Epithelial cell of proximal tubule (primary cell): ENCODE measurements around the gene PLOD2. TPM values are rescaled to one million over a fixed set of nuclear protein-coding genes. Genes with fewer than 3 reads are reported as not detected.

Source experiments
- DNase-seq: peaks from one replicate; pipeline ENCODE4 v3.0.0-alpha.2; 2011; ENCODE audit warnings: low read depth
- H3K4me3 ChIP-seq: 2 replicates; pipeline ENCODE4 v1.5.1; 2011; ENCODE audit warnings: low read depth, mild to moderate bottlenecking, low read length
- total RNA-seq: library from RNA; depleted of rRNA; stranded (reverse); fragments of >200 nt; gene quantifications from 2 replicates; pipeline ENCODE4 v1.2.3, GENCODE V29; 2015
- TF ChIP-seq, protein P1 (sequence below): conservative IDR thresholded peaks from 2 replicates; pipeline ENCODE4 v1.5.1; 2012; ENCODE audit warnings: low read depth, mild to moderate bottlenecking, low read length

The PLOD2 gene
- total RNA-seq = 31.0 and 82.6 TPM in 2 replicates

DNA sequence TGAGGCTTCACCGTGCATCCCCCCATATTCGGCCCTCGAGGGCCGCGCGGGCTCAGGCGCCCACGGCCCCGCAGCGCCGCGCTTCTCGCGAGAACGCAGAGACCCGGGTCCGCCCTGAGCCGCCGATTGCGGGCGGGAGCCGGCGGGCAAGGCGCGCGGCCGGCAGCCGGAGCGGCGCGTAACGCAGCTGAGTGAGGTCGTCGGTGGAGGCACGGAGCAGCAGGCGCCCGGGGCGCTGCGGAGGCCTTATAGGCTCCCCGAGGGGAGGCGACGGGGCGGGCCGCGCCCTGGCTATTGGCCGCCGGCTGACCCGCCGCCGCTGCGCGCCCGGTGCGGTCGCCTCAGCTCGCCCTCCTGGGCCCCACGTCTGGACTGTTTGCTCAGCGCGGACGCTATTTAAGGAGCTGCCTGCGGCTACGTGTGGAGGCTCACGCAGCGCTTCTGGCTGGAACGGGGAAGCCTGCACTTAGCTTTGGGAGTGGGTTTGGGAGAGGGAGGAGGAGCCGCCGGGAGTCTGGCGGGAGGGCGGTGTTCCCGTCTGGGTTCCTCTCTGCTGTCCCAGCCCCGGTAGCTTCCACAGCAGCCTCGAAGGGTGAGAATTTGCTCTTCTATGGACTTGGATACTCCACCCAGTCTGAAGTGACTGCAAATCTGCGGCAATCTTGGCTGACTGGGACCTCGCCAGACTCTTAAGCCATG lies at the start of gene PLOD2:
TSS of gene PLOD2 (minus strand) at position 221 of the 699 bp plus-strand sequence. CDS start at position 26, 195 bp downstream.
- DNase-seq = no peak
- peak within 1 kb of the TSS; percentile 68 for H3K4me3 ChIP-seq
- TF ChIP-seq, protein P1, sequence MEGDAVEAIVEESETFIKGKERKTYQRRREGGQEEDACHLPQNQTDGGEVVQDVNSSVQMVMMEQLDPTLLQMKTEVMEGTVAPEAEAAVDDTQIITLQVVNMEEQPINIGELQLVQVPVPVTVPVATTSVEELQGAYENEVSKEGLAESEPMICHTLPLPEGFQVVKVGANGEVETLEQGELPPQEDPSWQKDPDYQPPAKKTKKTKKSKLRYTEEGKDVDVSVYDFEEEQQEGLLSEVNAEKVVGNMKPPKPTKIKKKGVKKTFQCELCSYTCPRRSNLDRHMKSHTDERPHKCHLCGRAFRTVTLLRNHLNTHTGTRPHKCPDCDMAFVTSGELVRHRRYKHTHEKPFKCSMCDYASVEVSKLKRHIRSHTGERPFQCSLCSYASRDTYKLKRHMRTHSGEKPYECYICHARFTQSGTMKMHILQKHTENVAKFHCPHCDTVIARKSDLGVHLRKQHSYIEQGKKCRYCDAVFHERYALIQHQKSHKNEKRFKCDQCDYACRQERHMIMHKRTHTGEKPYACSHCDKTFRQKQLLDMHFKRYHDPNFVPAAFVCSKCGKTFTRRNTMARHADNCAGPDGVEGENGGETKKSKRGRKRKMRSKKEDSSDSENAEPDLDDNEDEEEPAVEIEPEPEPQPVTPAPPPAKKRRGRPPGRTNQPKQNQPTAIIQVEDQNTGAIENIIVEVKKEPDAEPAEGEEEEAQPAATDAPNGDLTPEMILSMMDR = no peak

DNA sequence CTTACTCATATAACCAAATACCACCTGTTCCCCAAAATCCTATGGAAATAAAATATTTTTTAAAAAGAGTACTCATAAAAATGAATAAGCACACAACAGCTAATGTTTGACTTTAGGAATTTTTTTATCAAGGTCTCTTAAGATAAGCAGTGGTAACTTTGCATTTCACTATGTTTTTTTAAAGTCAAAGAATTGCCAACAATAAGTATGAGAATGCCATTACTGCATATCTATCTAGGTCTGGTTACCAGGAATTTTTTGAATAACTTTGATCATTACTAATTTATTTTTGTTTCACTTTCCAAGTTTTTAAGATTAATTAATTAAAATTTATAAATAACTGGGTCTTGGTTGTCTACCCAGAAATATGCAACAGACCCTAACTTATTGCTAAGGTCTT lies 48.4 kb upstream of the PLOD2 start:
- H3K4me3 ChIP-seq = no peak overlapping the region
- TF ChIP-seq, protein P1 = no peak
- DNase-seq = no peak

DNA sequence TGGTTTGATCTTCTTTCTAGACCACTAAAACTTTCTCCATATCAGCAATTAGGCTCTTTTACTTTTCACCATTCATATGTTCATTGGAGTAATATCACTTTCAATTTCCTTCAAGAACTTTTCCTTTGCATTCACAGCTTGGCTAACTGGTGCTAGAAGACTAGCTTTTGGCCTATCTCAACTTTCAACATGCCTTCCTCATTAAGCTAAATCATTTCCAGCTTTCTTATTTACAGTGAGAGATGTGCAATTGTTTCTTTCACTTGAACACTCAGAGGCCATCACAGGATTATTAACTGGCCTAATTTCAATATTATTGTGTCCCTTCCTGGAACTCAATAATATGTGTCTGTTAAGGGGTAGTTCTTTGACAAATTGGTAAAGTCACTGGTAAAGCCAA lies 42.8 kb upstream of the PLOD2 start:
- DNase-seq = no peak
- TF ChIP-seq, protein P1 = no peak
- H3K4me3 ChIP-seq = no peak overlapping the region

DNA sequence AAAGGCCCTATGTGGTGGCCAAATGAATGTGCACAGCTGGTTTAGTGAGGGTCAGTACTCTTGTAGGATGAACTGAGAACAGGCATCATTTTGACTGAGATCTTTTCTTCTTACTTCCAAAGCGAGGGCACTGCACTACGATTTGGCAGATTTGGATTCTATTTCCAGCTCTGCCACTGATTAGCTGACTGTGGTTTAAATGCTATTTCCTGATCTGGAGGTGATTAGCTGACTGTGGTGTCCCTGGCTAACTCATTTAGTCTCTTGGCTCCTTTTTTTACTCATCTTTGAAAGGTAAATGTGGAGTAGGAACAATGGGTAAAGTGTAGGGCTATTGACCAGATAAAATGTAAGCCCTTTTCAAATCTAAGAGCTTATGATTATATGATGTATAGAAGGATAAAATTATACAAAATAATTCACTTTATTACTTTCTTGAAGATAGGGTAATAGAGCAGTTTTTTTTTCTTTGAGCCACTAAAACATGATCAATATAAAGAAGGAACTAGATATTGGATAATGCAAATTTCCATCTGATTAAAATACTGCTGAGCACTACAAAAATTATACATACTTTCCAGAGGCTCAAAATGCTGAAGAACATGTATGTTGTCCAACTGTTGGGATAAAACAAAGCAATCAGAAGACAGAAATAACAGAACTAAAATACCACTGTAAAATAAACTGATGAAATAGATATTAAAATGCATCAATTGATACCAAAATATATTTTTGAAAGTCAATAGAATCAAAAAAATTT lies 39.7 kb upstream of the PLOD2 start:
- H3K4me3 ChIP-seq = no peak overlapping the region
- DNase-seq = no peak
- TF ChIP-seq, protein P1 = no peak

DNA sequence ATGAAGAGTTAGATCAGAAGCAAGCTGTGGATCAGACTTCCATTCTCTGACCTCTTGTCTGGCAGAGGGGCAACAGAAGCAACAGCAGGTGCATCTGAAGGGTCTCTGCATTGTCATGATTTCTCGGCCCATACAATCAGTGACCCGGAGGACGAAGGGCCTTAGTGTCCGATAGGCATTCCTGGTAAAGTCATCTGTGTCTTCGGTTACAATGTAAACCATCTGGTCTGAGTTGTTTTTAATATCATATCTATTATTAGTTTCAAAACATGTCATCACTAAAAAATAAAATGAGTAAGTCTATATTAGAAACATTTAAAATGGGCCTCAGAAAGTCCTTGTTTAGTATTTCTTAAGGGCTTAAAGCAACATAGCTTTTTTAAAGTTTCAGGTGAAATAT lies 38.8 kb upstream of the PLOD2 start:
- no peak overlapping the region for H3K4me3 ChIP-seq
- DNase-seq = no peak
- TF ChIP-seq, protein P1 = no peak

DNA sequence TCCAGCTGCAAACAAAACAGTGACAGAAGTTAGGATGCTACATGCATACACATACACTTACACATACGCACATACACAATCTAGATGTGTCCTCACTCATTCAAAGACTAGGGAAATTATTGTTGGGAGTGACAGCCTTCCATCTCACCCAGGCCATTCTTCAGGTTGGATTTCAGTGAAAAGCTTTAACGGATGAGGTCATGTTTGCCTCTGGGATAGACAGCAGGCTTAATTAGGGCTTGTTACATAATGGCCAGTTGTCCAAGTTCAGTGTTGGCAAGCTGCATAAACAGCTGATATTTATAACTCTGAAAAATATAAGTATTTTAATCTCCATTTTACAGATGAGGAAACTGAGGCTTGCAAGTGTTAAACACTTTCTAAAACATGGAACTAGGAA lies 35.8 kb upstream of the PLOD2 start:
- TF ChIP-seq, protein P1 = no peak
- H3K4me3 ChIP-seq = no peak overlapping the region
- no peak for DNase-seq
